ENCODE data around the gene FRMD4A. TPM values are rescaled to one million over a fixed set of nuclear protein-coding genes. Genes with fewer than 3 reads are reported as not detected.

The FRMD4A gene
- total RNA-seq, 2 experiments from 2014 or later, result 0.25 TPM; not detected in 1

DNA sequence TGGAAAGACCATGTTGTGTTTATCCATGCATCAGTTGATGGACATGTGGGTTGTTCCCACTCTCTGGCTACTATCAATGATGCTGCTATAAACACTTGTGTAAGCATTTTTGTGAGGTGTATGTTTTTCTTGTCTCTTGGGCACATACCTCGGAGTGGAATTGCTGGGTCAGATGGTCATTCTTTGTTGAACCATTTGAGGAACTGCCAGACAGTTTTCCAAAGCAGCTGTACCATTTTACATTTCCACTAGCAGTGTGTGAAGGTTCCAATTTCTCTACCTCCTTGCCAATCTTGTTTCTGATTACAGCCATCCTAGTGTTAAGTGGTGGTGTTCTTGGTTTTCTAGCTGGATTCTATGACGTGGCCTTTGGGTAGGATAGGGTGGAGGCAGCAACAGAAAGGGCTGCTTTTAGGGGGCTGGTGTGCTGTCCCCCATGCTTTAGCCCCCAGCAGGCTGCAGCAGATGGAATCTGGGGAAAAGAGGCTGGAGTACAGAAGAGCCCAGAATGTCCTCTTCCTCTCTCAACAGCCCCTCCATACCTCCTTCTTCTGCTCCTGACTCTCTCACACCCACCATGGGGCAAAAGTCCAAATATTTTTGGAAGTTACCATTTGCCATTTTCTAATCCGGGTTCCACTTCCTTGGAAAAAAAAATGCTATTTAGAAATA lies 352.7 kb downstream of the FRMD4A start:
- POLR2A ChIA-PET, result no interaction called here
- CTCF ChIA-PET, result interaction anchor here (0.5 kb wide), 1 partner anchor 261 kb away, joined by 3 read pairs; no protein-coding TSS in a partner anchor

DNA sequence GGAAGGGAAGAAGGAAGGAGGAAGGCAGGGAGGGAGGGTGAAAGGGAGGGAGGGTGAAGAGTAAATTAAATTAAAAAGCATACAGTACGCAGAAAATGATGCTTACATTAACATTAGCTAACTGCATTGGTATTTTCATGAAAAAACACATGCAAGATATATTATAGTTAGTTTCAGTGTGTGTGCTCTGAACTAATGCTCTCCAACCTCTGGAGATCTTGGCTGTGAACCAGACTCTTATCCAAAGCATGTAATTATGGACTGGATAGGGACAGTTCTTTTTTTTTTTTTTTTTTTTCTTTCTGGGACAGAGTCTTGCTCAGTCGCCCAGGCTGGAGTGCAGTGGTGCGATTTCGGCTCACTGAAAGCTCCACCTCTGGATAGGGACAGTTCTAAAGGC lies 357.0 kb downstream of the FRMD4A start:
- no peaks in the 10 kb centered on the region for H3K9me3 Mint-ChIP-seq
- H3K4me3 Mint-ChIP-seq, result no peak overlapping the region
- H3K27ac Mint-ChIP-seq, result no peak overlapping the region
- no peaks in the 10 kb centered on the region for H3K36me3 Mint-ChIP-seq (ENCODE audit: low read depth)
- DNase-seq, result no peak
- POLR2A ChIA-PET, result no interaction called here
- H3K4me1 Mint-ChIP-seq, result no peaks in the 10 kb centered on the region
- H3K27me3 Mint-ChIP-seq, result peaks cover 2% of the 10 kb centered on the region
- CTCF ChIA-PET, result no interaction called here

More for the DNA sequence above, 352.7 kb downstream of the FRMD4A start:
- no peaks in the 10 kb centered on the region for H3K36me3 Mint-ChIP-seq (ENCODE audit: low read depth)
- H3K4me1 Mint-ChIP-seq, result no peaks in the 10 kb centered on the region
- no peaks in the 10 kb centered on the region for H3K9me3 Mint-ChIP-seq
- peaks cover 2% of the 10 kb centered on the region for H3K27me3 Mint-ChIP-seq
- no peak overlapping the region for H3K27ac Mint-ChIP-seq
- no peak for DNase-seq
- no peak overlapping the region for H3K4me3 Mint-ChIP-seq

DNA sequence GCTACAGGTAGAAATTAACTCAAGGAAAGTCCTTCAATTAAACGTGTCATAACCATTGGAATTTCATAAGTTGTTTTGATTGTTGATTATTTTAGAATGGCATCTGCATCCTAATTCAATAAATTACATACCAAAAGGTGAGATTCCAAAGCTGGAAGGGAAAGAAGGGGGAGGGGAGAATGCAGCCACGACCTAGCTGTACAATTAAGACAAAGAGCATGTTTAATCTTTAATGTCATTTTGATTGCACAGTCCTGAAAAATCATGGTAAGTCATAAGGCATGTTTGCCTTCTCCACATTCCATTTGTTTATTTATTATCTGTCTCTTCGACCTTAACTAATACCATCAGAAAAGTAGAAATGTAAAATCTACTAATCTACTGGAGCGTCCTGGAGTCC lies 358.1 kb downstream of the FRMD4A start:
- peaks cover 2% of the 10 kb centered on the region for H3K27me3 Mint-ChIP-seq
- no peaks in the 10 kb centered on the region for H3K4me1 Mint-ChIP-seq
- ChIA-PET POLR2A (interaction anchor here (0.7 kb wide), 1 partner anchor 140 kb away, joined by 3 read pairs; no protein-coding TSS in a partner anchor), CTCF (no interaction called here)
- H3K4me3 Mint-ChIP-seq, result no peak overlapping the region
- H3K27ac Mint-ChIP-seq, result no peak overlapping the region
- H3K9me3 Mint-ChIP-seq, result no peaks in the 10 kb centered on the region
- H3K36me3 Mint-ChIP-seq (ENCODE audit: low read depth), result no peaks in the 10 kb centered on the region
- no peak for DNase-seq

DNA sequence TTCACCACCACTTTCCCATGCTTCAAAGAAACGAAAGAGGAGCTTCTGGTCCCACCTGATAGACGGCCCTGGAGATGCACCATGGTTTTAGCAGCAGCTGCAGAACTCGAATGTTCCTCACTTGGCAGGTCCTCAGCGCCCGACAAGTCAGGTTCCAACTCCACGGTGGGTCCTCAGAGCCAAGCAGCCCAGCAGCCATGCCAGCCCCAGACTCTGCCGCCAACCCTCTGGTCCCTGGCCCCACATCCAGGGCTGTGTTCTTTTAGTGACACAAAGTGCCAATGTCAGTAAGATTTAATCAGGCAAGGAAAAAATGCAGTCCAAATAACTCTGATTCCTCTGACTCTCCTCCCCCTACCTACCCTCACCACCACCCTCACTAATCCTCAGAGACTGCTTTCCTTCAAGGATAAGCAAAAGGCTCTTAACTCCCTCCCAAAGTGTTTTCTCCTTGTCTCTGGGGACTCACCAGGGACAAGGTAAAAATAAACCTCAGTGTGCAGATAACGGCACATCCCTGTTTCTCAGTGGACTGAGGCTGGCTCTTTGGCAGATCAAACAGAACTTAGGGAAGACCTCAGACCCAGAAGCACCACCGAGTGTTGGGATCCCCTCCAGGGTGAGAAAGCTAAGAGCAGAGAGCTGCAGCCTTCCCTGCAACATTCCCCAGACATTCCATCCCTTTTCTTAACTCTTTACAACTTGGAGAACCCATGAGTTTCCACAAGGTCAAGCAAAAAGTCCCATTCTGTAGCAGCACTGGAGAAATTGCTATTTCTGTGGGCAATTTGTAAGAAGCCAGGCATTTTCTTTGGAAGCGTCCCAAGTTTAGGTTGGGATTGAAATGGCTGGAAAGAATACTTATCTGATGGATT lies 358.9 kb downstream of the FRMD4A start:
- no peaks in the 10 kb centered on the region for H3K36me3 Mint-ChIP-seq (ENCODE audit: low read depth)
- peaks cover 2% of the 10 kb centered on the region for H3K27me3 Mint-ChIP-seq
- no peaks in the 10 kb centered on the region for H3K9me3 Mint-ChIP-seq
- H3K4me3 Mint-ChIP-seq, result no peak overlapping the region
- H3K4me1 Mint-ChIP-seq, result no peaks in the 10 kb centered on the region
- CTCF ChIA-PET, result interaction anchor here (0.6 kb wide), 1 partner anchor 61 kb away, joined by 3 read pairs; no protein-coding TSS in a partner anchor
- H3K27ac Mint-ChIP-seq, result no peak overlapping the region
- POLR2A ChIA-PET, result interaction anchor here (0.7 kb wide), 1 partner anchor 139 kb away, joined by 3 read pairs; no protein-coding TSS in a partner anchor
- DNase-seq, result no peak

DNA sequence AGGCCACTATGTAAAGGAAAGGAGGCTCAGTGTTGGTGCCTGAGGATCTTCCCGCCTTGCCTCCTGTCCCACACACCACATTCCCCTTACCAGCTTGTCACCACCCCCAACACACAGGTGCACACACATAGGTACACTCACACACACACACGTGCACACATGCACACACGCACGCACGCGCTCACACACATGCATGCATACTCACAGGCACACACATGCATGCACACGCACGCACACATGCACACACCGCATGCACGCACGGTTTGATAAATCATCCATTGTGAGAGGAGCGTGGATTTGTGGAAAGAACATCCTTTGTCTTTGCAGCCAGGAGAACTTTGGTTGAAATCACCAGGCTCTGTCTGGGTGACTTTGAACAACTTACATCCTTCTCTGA lies 359.8 kb downstream of the FRMD4A start:
- Mint-ChIP-seq H3K9me3 (no peaks in the 10 kb centered on the region), H3K4me1 (no peaks in the 10 kb centered on the region), H3K36me3 (ENCODE audit: low read depth) (no peaks in the 10 kb centered on the region), H3K27ac (no peak overlapping the region), H3K4me3 (no peak overlapping the region), H3K27me3 (no peaks in the 10 kb centered on the region)
- no peak for DNase-seq
- ChIA-PET CTCF (no interaction called here), POLR2A (no interaction called here)

DNA sequence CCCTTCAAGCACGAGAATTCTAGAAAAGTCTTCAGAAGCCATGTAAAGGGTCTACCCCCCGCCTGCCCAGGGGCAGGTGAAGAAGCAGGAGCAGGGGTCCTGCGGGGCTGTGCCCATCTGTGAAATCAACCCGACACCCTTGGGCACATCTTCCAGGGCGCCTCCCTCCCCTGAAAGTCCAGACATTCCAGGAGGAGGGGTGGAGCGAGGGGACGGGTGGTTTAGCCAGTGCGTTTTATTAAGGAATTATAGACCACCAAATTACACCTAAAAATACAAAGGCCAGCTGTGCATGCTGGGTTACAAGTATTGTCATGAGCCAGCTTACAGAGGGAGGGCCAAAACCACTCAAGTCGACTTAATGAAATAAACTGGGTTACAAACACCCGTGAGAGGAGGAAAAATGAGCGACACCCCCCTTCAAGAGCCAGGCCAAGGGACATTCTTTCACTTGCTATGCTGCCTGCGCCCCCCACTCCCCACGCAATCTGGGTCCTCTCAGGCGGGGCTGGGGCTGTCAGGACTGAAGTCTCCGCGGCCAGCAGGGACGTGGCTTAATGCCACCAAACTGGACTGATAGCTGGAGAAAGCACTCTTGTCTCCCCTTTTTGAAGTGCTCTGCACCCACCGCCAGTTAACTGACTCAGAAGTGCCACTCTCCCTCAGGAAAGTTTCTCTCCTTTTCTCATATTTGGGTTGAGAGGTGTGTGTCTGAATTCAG lies 360.3 kb downstream of the FRMD4A start:
- no peaks in the 10 kb centered on the region for H3K27me3 Mint-ChIP-seq
- H3K4me3 Mint-ChIP-seq, result no peak overlapping the region
- no peaks in the 10 kb centered on the region for H3K36me3 Mint-ChIP-seq (ENCODE audit: low read depth)
- DNase-seq, result no peak
- H3K27ac Mint-ChIP-seq, result no peak overlapping the region
- H3K4me1 Mint-ChIP-seq, result no peaks in the 10 kb centered on the region
- H3K9me3 Mint-ChIP-seq, result no peaks in the 10 kb centered on the region
- ChIA-PET POLR2A (no interaction called here), CTCF (no interaction called here)

DNA sequence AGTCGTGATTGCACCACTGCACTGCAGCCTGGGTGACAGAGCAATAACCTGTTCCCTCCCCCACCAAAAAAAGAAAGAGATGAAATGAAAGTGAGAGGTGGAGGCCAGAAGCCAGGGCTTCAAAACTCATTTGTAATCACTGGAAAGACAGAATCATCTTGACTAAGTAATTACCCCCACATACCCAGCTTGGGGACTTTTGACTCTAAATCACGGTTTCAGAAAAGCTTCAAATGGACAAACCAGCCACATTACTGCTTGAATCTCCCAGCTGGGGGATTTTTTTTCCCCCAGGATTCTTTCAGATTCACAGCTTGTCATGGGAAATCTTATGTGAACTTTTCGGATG lies 361.0 kb downstream of the FRMD4A start:
- DNase-seq, result no peak
- Mint-ChIP-seq H3K36me3 (ENCODE audit: low read depth) (no peaks in the 10 kb centered on the region), H3K27ac (no peak overlapping the region), H3K27me3 (no peaks in the 10 kb centered on the region), H3K9me3 (no peaks in the 10 kb centered on the region), H3K4me1 (no peaks in the 10 kb centered on the region), H3K4me3 (no peak overlapping the region)
- ChIA-PET CTCF (no interaction called here), POLR2A (no interaction called here)

DNA sequence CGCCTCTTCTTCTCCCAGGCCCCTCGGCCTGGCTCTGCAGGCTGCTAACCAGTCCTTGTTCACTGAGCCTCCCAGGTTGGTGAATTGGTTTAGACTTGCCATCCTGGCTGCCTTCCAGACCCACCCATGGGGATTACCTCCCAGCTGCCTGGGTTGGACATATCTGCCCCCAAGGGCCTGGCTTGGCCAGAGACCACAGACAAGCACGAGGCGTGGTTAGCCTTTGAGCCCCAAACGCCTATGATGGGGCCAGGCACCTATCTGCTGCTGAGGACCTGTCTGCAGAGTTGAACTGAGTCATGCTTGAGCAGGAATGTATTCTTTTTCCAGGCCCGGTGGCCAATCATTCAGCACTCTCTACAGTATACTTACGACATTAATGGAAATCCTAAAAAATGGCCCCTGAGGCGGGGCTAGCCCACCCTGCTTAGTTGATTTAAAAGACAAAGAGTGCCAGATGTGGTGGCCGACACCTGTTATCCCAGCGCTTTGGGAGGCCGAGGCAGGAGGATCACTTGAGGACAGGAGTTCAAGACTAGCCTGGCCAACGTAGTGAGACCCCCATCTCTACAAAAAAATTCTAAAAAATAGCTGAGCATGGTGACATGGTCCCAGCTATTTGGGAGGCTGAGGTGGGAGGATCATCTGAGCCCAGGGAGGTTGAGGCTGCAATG lies 361.5 kb downstream of the FRMD4A start:
- no peak overlapping the region for H3K4me3 Mint-ChIP-seq
- ChIA-PET CTCF (no interaction called here), POLR2A (no interaction called here)
- no peaks in the 10 kb centered on the region for H3K27me3 Mint-ChIP-seq
- H3K36me3 Mint-ChIP-seq (ENCODE audit: low read depth), result no peaks in the 10 kb centered on the region
- no peaks in the 10 kb centered on the region for H3K4me1 Mint-ChIP-seq
- H3K27ac Mint-ChIP-seq, result peak overlapping the region; percentile 31
- DNase-seq, result no peak
- H3K9me3 Mint-ChIP-seq, result no peaks in the 10 kb centered on the region

DNA sequence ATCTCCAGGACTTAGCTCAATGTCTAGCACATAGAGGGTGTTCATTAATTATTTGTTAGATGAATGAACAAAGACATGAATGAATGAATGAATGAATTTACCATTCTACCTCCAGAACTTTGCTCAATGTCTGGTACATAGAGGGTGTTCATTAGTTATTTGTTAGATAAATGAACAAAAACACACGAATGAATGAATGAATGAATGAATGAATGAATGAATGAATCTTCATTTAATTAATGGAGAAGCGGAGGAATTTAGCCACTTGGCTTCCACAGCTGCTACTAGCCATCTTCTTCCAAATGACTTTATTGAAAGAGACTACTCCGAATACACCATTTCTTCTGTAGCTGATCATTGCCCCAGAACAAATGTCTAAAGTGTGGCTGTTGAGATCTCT lies 368.9 kb downstream of the FRMD4A start:
- CTCF ChIA-PET, result interaction anchor here (0.5 to 0.9 kb wide), 2 partner anchors 46 to 207 kb away, joined by 3 to 4 read pairs; no protein-coding TSS in a partner anchor
- no peak overlapping the region for H3K4me3 Mint-ChIP-seq

DNA sequence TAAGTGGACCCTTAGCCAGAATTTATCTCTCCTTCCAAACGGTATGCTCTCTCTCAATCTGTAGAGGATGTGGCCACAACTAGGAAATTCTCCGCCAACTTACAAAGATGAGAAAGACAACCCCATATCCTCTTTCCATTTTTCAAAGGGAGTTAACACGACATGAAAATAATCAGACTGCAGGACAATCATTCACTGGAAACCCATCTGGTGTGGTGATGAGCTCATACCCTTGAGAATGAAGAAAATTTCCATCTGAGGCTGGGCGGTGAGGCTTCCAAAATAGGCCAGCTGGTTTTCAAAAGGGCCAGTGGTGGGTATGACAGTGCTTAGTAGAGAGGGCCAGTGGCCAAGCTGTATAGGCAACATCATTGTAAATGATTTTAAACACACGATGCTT lies 369.6 kb downstream of the FRMD4A start:
- H3K4me3 Mint-ChIP-seq, result no peak overlapping the region
- no peak for DNase-seq
- peaks cover 2% of the 10 kb centered on the region for H3K27me3 Mint-ChIP-seq
- no peaks in the 10 kb centered on the region for H3K36me3 Mint-ChIP-seq (ENCODE audit: low read depth)
- ChIA-PET POLR2A (no interaction called here), CTCF (no interaction called here)
- no peak overlapping the region for H3K27ac Mint-ChIP-seq
- H3K4me1 Mint-ChIP-seq, result peaks cover 4% of the 10 kb centered on the region
- H3K9me3 Mint-ChIP-seq, result no peaks in the 10 kb centered on the region

More for the DNA sequence above, 368.9 kb downstream of the FRMD4A start:
- no peak for DNase-seq
- H3K27ac Mint-ChIP-seq, result no peak overlapping the region
- POLR2A ChIA-PET, result no interaction called here
- H3K36me3 Mint-ChIP-seq (ENCODE audit: low read depth), result no peaks in the 10 kb centered on the region
- H3K9me3 Mint-ChIP-seq, result no peaks in the 10 kb centered on the region
- peaks cover 2% of the 10 kb centered on the region for H3K27me3 Mint-ChIP-seq
- H3K4me1 Mint-ChIP-seq, result peaks cover 4% of the 10 kb centered on the region

DNA sequence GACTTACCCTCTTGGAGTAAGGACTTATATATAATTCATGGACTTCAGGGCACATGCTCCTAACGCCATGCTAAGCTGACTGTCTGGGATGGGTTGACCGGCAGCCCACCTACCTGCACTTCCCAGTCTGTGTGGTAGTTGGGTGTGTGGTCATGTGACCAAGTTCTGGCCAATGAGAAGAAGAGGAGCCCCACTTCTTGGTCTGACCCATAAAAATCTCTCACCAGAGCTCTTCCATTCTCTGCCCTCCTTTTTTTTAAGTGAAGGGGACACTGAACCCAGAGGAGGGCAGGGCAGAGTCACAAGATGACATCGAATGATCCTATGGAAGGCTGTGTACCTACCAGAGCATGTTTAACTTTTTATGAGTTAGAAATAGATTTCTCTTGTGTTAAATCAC lies 370.1 kb downstream of the FRMD4A start:
- CTCF ChIA-PET, result no interaction called here
- Mint-ChIP-seq H3K27me3 (peaks cover 2% of the 10 kb centered on the region), H3K4me1 (peaks cover 4% of the 10 kb centered on the region), H3K4me3 (no peak overlapping the region), H3K9me3 (no peaks in the 10 kb centered on the region), H3K27ac (no peak overlapping the region), H3K36me3 (ENCODE audit: low read depth) (no peaks in the 10 kb centered on the region)
- POLR2A ChIA-PET, result no interaction called here
- DNase-seq, result no peak

DNA sequence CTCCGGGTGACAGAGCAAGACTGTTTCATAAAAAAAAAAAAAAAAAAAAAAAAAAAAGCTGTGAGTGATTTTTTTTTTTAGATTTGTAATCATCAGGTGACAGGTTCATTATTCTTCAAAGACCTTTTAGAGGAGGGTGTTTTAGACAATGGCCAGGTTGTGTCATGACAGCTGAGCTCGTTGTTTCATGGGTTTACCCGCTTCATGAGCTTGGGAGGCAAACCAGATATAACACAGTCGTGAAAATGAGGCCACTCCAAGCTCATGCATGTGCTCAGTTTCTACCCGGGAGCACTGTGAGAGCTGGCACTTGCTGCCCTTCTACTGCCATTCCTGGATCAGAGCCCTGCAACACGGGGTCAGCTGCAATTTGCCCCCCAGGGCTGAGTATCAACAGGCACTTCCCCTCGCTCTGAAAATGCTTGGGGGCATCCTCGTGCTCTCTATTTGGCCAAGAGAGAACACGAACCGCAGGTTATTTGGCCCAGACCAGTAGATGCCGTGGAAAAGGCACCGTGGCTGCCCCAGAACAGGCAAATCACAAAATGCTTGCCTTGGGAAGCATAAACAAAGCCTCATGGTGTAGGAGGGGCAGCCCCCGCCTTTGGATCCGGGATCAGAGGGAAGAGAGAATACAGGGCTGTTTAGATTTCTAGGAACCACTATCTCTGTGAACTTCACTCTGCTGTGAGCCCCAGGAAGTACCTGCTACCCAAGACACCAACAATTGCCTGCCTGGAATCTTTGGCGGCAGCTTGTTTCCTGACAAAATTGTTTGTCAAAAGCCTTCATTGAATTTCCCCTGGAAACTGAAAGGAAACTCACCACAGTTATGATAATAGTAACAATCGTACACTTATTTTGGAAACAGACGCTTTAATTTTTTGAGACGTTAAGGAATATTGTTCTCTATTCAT lies 371.0 kb downstream of the FRMD4A start:
- no peaks in the 10 kb centered on the region for H3K9me3 Mint-ChIP-seq
- no peak overlapping the region for H3K27ac Mint-ChIP-seq
- H3K4me1 Mint-ChIP-seq, result peaks cover 4% of the 10 kb centered on the region
- DNase-seq, result no peak
- ChIA-PET CTCF (interaction anchor here (1.0 kb wide), 1 partner anchor 379 kb away, joined by 3 read pairs; no protein-coding TSS in a partner anchor), POLR2A (no interaction called here)
- H3K36me3 Mint-ChIP-seq (ENCODE audit: low read depth), result no peaks in the 10 kb centered on the region
- no peak overlapping the region for H3K4me3 Mint-ChIP-seq
- H3K27me3 Mint-ChIP-seq, result peaks cover 2% of the 10 kb centered on the region
